H1 (cell line): ENCODE measurements around the gene KXD1. TPM values are rescaled to one million over a fixed set of nuclear protein-coding genes. Genes with fewer than 3 reads are reported as not detected.

ENCODE experiments used
- CTCF ChIA-PET: fragments of 300-600 bp; sonication (Branson Sonifier 250); formaldehyde crosslinking; loops from one replicate; lab custom pipeline; 2021; ENCODE audit not compliant: partially characterized antibody; lab: Charles Lee
- POLR2A ChIA-PET: fragments of 300-600 bp; sonication (Branson Sonifier 250); formaldehyde crosslinking; loops from one replicate; lab custom pipeline; 2021; ENCODE audit warnings: inconsistent platforms; ENCODE audit not compliant: partially characterized antibody; lab: Charles Lee
- DNase-seq, 2 experiments: peaks; one replicate each; pipeline versions ENCODE4 v3.0.0 to v3.0.0-alpha.2; 2010 to 2022; ENCODE audit warnings: low spot score in 2 of 2, low read depth in 1 of 2, mixed read lengths in 1 of 2
- FAIRE-seq: peaks from 2 replicates; lab custom pipeline; 2011; peaks lifted over from hg19 to GRCh38; lab: Jason Lieb, UNC
- H2AFZ ChIP-seq: 2 replicates; pipeline ENCODE4 v1.8.1; 2012; ENCODE audit warnings: low read length, inconsistent platforms
- H2AK5ac ChIP-seq: 2 replicates; pipeline ENCODE4 v1.6.1; 2013; ENCODE audit warnings: low read depth, low read length
- H2BK120ac ChIP-seq: replicated peaks from 2 replicates; pipeline ENCODE3; 2013; ENCODE audit warnings: low read depth, low read length, inconsistent platforms
- H2BK12ac ChIP-seq: 2 replicates; pipeline ENCODE4 v1.6.1; 2013; ENCODE audit warnings: low read depth, low read length
- H2BK15ac ChIP-seq: 2 replicates; pipeline ENCODE4 v1.6.1; 2013; ENCODE audit warnings: low read length
- H2BK20ac ChIP-seq: 2 replicates; pipeline ENCODE4 v1.6.1; 2013; ENCODE audit warnings: low read length
- H2BK5ac ChIP-seq: 2 replicates; pipeline ENCODE4 v1.6.1; 2013; ENCODE audit warnings: low read depth, low read length
- H3K14ac ChIP-seq: 2 replicates; pipeline ENCODE4 v1.6.1; 2013; ENCODE audit warnings: inconsistent platforms; ENCODE audit not compliant: insufficient read length
- H3K18ac ChIP-seq: 2 replicates; pipeline ENCODE4 v1.6.1; 2013; ENCODE audit warnings: low read length; ENCODE audit errors: extremely low read depth
- H3K23ac ChIP-seq: 2 replicates; pipeline ENCODE4 v1.6.1; 2013; ENCODE audit warnings: inconsistent platforms; ENCODE audit not compliant: insufficient read length
- H3K23me2 ChIP-seq: 2 replicates; pipeline ENCODE4 v1.6.1; 2013; ENCODE audit warnings: low read depth, low read length
- H3K27ac ChIP-seq: 2 replicates; pipeline ENCODE4 v1.6.1; 2011; ENCODE audit warnings: low read depth, low read length, inconsistent platforms
- H3K27me3 ChIP-seq, 4 experiments: replicated peaks in 1 of 4; 1 replicate in 1 of 4; 2 replicates in 3 of 4; pipeline versions ENCODE4 v1.6.1 to v1.8.1; 2011 to 2013; ENCODE audit warnings: low read length in 3 of 4, mild to moderate bottlenecking in 3 of 4, inconsistent platforms in 2 of 4, mixed read lengths in 2 of 4, moderate library complexity in 1 of 4; ENCODE audit not compliant: control insufficient read depth in 3 of 4, insufficient read depth in 3 of 4; ENCODE audit errors: extremely low read depth in 1 of 4
- H3K36me3 ChIP-seq, 4 experiments: 2 replicates each; pipeline versions ENCODE4 v1.6.1 to v1.8.1; 2011 to 2013; ENCODE audit warnings: mild to moderate bottlenecking in 4 of 4, low read length in 3 of 4, moderate library complexity in 2 of 4, control low read depth in 1 of 4, inconsistent platforms in 1 of 4; ENCODE audit not compliant: insufficient read depth in 4 of 4, control insufficient read depth in 2 of 4
- H3K4ac ChIP-seq: replicated peaks from 2 replicates; pipeline ENCODE3; 2013; ENCODE audit warnings: low read length, low read depth, mixed read lengths, inconsistent platforms; ENCODE audit not compliant: insufficient read length
- H3K4me1 ChIP-seq, 4 experiments: replicated peaks in 1 of 4; 1 replicate in 1 of 4; 2 replicates in 3 of 4; pipeline versions ENCODE4 v1.6.1 to v1.8.1; 2011 to 2013; ENCODE audit warnings: low read length in 3 of 4, inconsistent platforms in 2 of 4, mixed read lengths in 1 of 4; ENCODE audit not compliant: insufficient read depth in 4 of 4, control insufficient read depth in 3 of 4
- H3K4me2 ChIP-seq, 2 experiments: 2 replicates each; pipeline versions ENCODE4 v1.6.1 to v1.8.1; 2011 to 2013; ENCODE audit warnings: low read depth in 2 of 2, low read length in 2 of 2, control low read depth in 1 of 2, inconsistent platforms in 1 of 2, mild to moderate bottlenecking in 1 of 2; ENCODE audit not compliant: insufficient read depth in 1 of 2
- H3K4me3 ChIP-seq, 4 experiments: fragments of 200-600, 300-600 bp in 1 of 4; sonication (generic), shearing (Covaris generic), sonication (Bioruptor Twin) in 1 of 4; 2 replicates each; pipeline versions ENCODE4 v1.5.1 to v1.8.1; 2011 to 2016; ENCODE audit warnings: low read length in 4 of 4, low read depth in 3 of 4, control low read depth in 2 of 4, inconsistent platforms in 2 of 4, mild to moderate bottlenecking in 2 of 4, mixed read lengths in 1 of 4, moderate library complexity in 1 of 4; ENCODE audit not compliant: insufficient read depth in 2 of 4; ENCODE audit errors: extremely low read depth in 1 of 4
- H3K56ac ChIP-seq: replicated peaks from 2 replicates; pipeline ENCODE3; 2013; ENCODE audit warnings: low read depth, mild to moderate bottlenecking, mixed read lengths, low read length, inconsistent platforms; ENCODE audit not compliant: insufficient read length
- H3K79me1 ChIP-seq: 2 replicates; pipeline ENCODE4 v1.6.1; 2013; ENCODE audit warnings: low read depth, low read length, control low read depth
- H3K79me2 ChIP-seq, 2 experiments: 2 replicates each; pipeline versions ENCODE4 v1.6.1 to v1.8.1; 2012 to 2013; ENCODE audit warnings: low read length in 2 of 2, mild to moderate bottlenecking in 2 of 2, inconsistent platforms in 1 of 2; ENCODE audit not compliant: insufficient read depth in 2 of 2, control insufficient read depth in 1 of 2
- H3K9ac ChIP-seq, 4 experiments: replicated peaks in 1 of 4; 1 replicate in 1 of 4; 2 replicates in 3 of 4; pipeline versions ENCODE4 v1.6.1 to v1.8.1; 2011 to 2013; ENCODE audit warnings: low read depth in 3 of 4, low read length in 3 of 4, control low read depth in 2 of 4, mild to moderate bottlenecking in 2 of 4, moderate library complexity in 2 of 4, inconsistent platforms in 1 of 4; ENCODE audit errors: extremely low read depth in 1 of 4
- H3K9me3 ChIP-seq, 2 experiments: 2 replicates each; pipeline versions ENCODE4 v1.6.1 to v1.8.1; 2012 to 2013; ENCODE audit warnings: mild to moderate bottlenecking in 2 of 2, moderate library complexity in 2 of 2, control low read depth in 1 of 2, inconsistent platforms in 1 of 2, low read depth in 1 of 2, low read length in 1 of 2, mixed read lengths in 1 of 2; ENCODE audit not compliant: insufficient read depth in 2 of 2
- H4K20me1 ChIP-seq, 2 experiments: replicated peaks in 1 of 2; 2 replicates each; pipeline versions ENCODE3 to v1.8.1; 2011 to 2013; ENCODE audit warnings: inconsistent platforms in 2 of 2, low read length in 2 of 2, mild to moderate bottlenecking in 1 of 2; ENCODE audit not compliant: insufficient read depth in 2 of 2, control insufficient read depth in 1 of 2
- H4K5ac ChIP-seq: 2 replicates; pipeline ENCODE4 v1.6.1; 2013; ENCODE audit warnings: low read length, low read depth, mixed read lengths, inconsistent platforms; ENCODE audit not compliant: insufficient read length
- H4K8ac ChIP-seq: 2 replicates; pipeline ENCODE4 v1.8.0; 2013; ENCODE audit warnings: mild to moderate bottlenecking, moderate library complexity, low read length, inconsistent platforms; ENCODE audit not compliant: insufficient read depth; ENCODE audit errors: extremely low read depth
- H4K91ac ChIP-seq: replicated peaks from 2 replicates; pipeline ENCODE3; 2013; ENCODE audit warnings: low read length, mixed read lengths, inconsistent platforms; ENCODE audit not compliant: insufficient read length
- ASH2L ChIP-seq: fragments of 200-600, 300-600 bp; sonication (generic); IDR thresholded peaks from one replicate; pipeline ENCODE4 v1.7.1; 2017; ENCODE audit warnings: low read length
- CBX5 ChIP-seq: fragments of 300-800, 300-1000 bp; sonication (generic); IDR thresholded peaks from 2 replicates; pipeline ENCODE4 v1.7.1; 2016; ENCODE audit warnings: antibody characterized with exemption, low read length, low read depth
- EGR1 ChIP-seq: IDR thresholded peaks from 2 replicates; pipeline ENCODE4 v1.6.1; 2011; ENCODE audit warnings: low read depth, low read length, borderline replicate concordance
- EP300 ChIP-seq, 2 experiments: IDR thresholded peaks; 1 replicate in 1 of 2; 2 replicates in 1 of 2; pipeline ENCODE4 v1.6.1; 2011 to 2012; ENCODE audit warnings: low read depth in 2 of 2, low read length in 2 of 2, mild to moderate bottlenecking in 2 of 2, borderline replicate concordance in 1 of 2, inconsistent platforms in 1 of 2, moderate library complexity in 1 of 2
- JUN ChIP-seq: IDR thresholded peaks from 2 replicates; pipeline ENCODE4 v1.6.1; 2011; ENCODE audit warnings: low read depth, mild to moderate bottlenecking, improper control_type of control experiment, low read length
- JUND ChIP-seq: IDR thresholded peaks from 2 replicates; pipeline ENCODE4 v1.6.1; 2011; ENCODE audit warnings: mild to moderate bottlenecking, improper control_type of control experiment, low read length
- RAD21 ChIP-seq, 2 experiments: IDR thresholded peaks in 1 of 2; conservative IDR thresholded peaks in 1 of 2; 2 replicates each; pipeline ENCODE4 v1.6.1; 2011; ENCODE audit warnings: low read depth in 2 of 2, low read length in 2 of 2, improper control_type of control experiment in 1 of 2, inconsistent platforms in 1 of 2, mild to moderate bottlenecking in 1 of 2, moderate library complexity in 1 of 2
- SIN3A ChIP-seq, 2 experiments: IDR thresholded peaks in 1 of 2; conservative IDR thresholded peaks in 1 of 2; 2 replicates each; pipeline ENCODE4 v1.6.1; 2011 to 2012; ENCODE audit warnings: low read length in 2 of 2, improper control_type of control experiment in 1 of 2, low read depth in 1 of 2, mild to moderate bottlenecking in 1 of 2
- SIX5 ChIP-seq: IDR thresholded peaks from 2 replicates; pipeline ENCODE4 v1.6.1; 2011; ENCODE audit warnings: mild to moderate bottlenecking, low read depth, low read length
- WGBS, 2 experiments: shearing (Covaris generic) in 1 of 2; methylation state at CpG; one replicate each; pipeline versions ENCODE4 v1.1.6 to v1.1.7; 2013 to 2015; ENCODE audit warnings: low lambda C conversion rate in 2 of 2, mixed read lengths in 2 of 2, inconsistent platforms in 1 of 2, low coverage in 1 of 2, missing lambda C conversion rate in 1 of 2; ENCODE audit not compliant: insufficient replicate concordance in 2 of 2, insufficient coverage in 1 of 2, insufficient read length in 1 of 2; ENCODE audit errors: extremely low coverage in 1 of 2, missing lambda C conversion rate in 1 of 2; 5-methylcytosine and 5-hydroxymethylcytosine counted together
- polyA plus RNA-seq, 7 experiments: library from polyadenylated mRNA; depleted of rRNA in 3 of 7; stranded (reverse) in 5 of 7; unstranded in 2 of 7; fragments of >200 nt in 5 of 7; fragments of 200-250 nt in 2 of 7; gene quantifications; 1 replicate in 5 of 7; 2 replicates in 1 of 7; 4 replicates in 1 of 7; pipeline versions ENCODE4 v1.2.1 to v1.2.3, GENCODE V29; 2011 to 2013; ENCODE audit warnings: missing spikeins in 2 of 7, mixed read lengths in 2 of 7
- total RNA-seq: library from RNA; stranded (reverse); fragmentation: NEBNext Ultra II Directional; extraction: Animal tissue kit (Norgen Biotek cat#: 25700); gene quantifications from 2 replicates; pipeline ENCODE4 v1.2.1, GENCODE V29; 2021

Gene KXD1
- total and polyA plus RNA-seq, 2 of the 8 experiments (the other 6 are each of a cell fraction or from before 2014, with no cell fraction given), result 115 to 267 TPM

GRCh38 chr19:18605196-18605545 is 47.5 kb downstream of the KXD1 start:
- Histone ChIP-seq H3K14ac (no peak overlapping the region), H3K27me3 (peaks cover 69 to 85% (median 84%) of the 10 kb centered on the region in 4 experiments), H2AFZ (no peak overlapping the region), H4K5ac (no peak overlapping the region), H2AK5ac (0 out of 2 replicates have a peak overlapping the region, but pooled peaks have one; percentile 60), H2BK12ac (peak overlapping the region; percentile 96; the same call in 1 of the 2 replicates), H3K36me3 (peaks cover 0 to 14% (median 0%) of the 10 kb centered on the region in 4 experiments; a peak in 1 of 8 replicates), H2BK20ac (peak overlapping the region; percentile 100; the same call in 1 of the 2 replicates), H3K79me1 (no peaks in the 10 kb centered on the region), H2BK15ac (peak overlapping the region; percentile 97; the same call in 1 of the 2 replicates), H3K27ac (no peak overlapping the region), H2BK5ac (no peak overlapping the region), H3K23me2 (peaks cover 6% of the 10 kb centered on the region; the same call in 1 of the 2 replicates), H3K23ac (no peak overlapping the region), H3K56ac (no peak overlapping the region), H4K91ac (no peak overlapping the region), H3K4me3 (peak overlapping the region in 1 of 4 experiments; percentile 53; a peak in 4 of 8 replicates), H3K9me3 (no peaks in the 10 kb centered on the region), H4K20me1 (peaks cover 0 to 11% of the 10 kb centered on the region in 2 experiments)
- DNase-seq (no peak), FAIRE-seq (no peak)
- 12% methylated on average over 11 of the region's 17 CpGs; no CpG with 5 or more reads in 1 of the 2 experiments for WGBS, 2 experiments
- TF ChIP-seq SIX5 (no peak), SIN3A (conservative IDR thresholded peaks at IDR 0.05 in 1 of 2, IDR thresholded peaks at IDR 0.05 in 1 of 2; ENCODE audit: low read depth in 1 of 2, low read length in 2 of 2) (no peak), CBX5 (no peak), RAD21 (IDR thresholded peaks at IDR 0.05 in 1 of 2, conservative IDR thresholded peaks at IDR 0.05 in 1 of 2; ENCODE audit: low read depth in 2 of 2, low read length in 2 of 2) (no peak), ASH2L (no peak), EGR1 (no peak), JUN (no peak), EP300 (IDR thresholded peaks at IDR 0.05; ENCODE audit: borderline replicate concordance in 1 of 2, low read depth in 2 of 2, low read length in 2 of 2) (no peak), JUND (no peak)
- TF ChIP-seq, all 59 proteins: peak for 0
- ChIA-PET POLR2A (interaction anchor here (0.6 to 3.3 kb wide), 5 partner anchors 11 to 217 kb away, joined by 3 to 23 read pairs (median 4); partner anchors contain the start of gene REX1BD), CTCF (interaction anchor here (1.2 to 3.5 kb wide), 4 partner anchors 12 to 242 kb away, joined by 3 to 31 read pairs (median 13); partner anchors contain the start of gene REX1BD)
- no peaks in the 10 kb centered on the region for H3K79me2 ChIP-seq
- H2BK120ac ChIP-seq, result peak overlapping the region; percentile 47
- H3K4me1 ChIP-seq, result peaks cover 24 to 38% (median 29%) of the 10 kb centered on the region in 4 experiments
- peak overlapping the region; percentile 83; the same call in 1 of the 2 replicates for H3K18ac ChIP-seq
- peak overlapping the region; percentile 75; the same call in 1 of the 2 replicates for H4K8ac ChIP-seq
- no peak overlapping the region for H3K9ac ChIP-seq
- peak overlapping the region; percentile 43 to 63 for H3K4me2 ChIP-seq
- H3K4ac ChIP-seq, result peak overlapping the region; percentile 65
